GM06990 (cell line): Measurements from ENCODE around the gene ADARB2.

ENCODE experiments used
- DNase-seq: peaks from one replicate; pipeline ENCODE4 v3.0.0-alpha.2; 2011; ENCODE audit not compliant: insufficient read length; ENCODE audit errors: extremely low read depth
- H3K27me3 ChIP-seq: replicated peaks from 2 replicates; pipeline ENCODE4 v1.6.0; 2011; ENCODE audit warnings: low read length; ENCODE audit not compliant: control insufficient read depth, insufficient read depth
- H3K36me3 ChIP-seq: 2 replicates; pipeline ENCODE4 v1.5.1; 2011; ENCODE audit warnings: low read length; ENCODE audit not compliant: control insufficient read depth, insufficient read depth
- H3K4me3 ChIP-seq: replicated peaks from 2 replicates; pipeline ENCODE4 v1.5.1; 2011; ENCODE audit warnings: low read depth, mild to moderate bottlenecking, control low read depth, low read length
- CTCF ChIP-seq: IDR thresholded peaks from 2 replicates; pipeline ENCODE4 v1.5.1; 2011; ENCODE audit warnings: low read length, control low read depth, mild to moderate bottlenecking, inconsistent platforms; ENCODE audit not compliant: insufficient read depth, poor library complexity, severe bottlenecking

Gene ADARB2

GRCh38 chr10:1579671-1580070 lies 157.7 kb downstream of the ADARB2 start:
- no peak for DNase-seq
- Histone ChIP-seq H3K36me3 (no peaks in the 10 kb centered on the region), H3K4me3 (no peak overlapping the region), H3K27me3 (no peaks in the 10 kb centered on the region)
- no peak for TF ChIP-seq CTCF

GRCh38 chr10:1579141-1579491 lies 158.2 kb downstream of the ADARB2 start:
- Histone ChIP-seq H3K36me3 (no peaks in the 10 kb centered on the region), H3K4me3 (no peak overlapping the region), H3K27me3 (no peaks in the 10 kb centered on the region)
- DNase-seq, result no peak
- TF ChIP-seq CTCF, result no peak

- DNase-seq, result no peak
- TF ChIP-seq CTCF, result no peak
Measured at GRCh38 chr10:1578392-1579140, 158.8 kb downstream of the ADARB2 start.

GRCh38 chr10:1577945-1578344 lies 159.4 kb downstream of the ADARB2 start:
- Histone ChIP-seq H3K27me3 (no peaks in the 10 kb centered on the region), H3K36me3 (no peaks in the 10 kb centered on the region), H3K4me3 (no peak overlapping the region)
- no peak for DNase-seq
- no peak for TF ChIP-seq CTCF

More at GRCh38 chr10:1578392-1579140, 158.8 kb downstream of the ADARB2 start:
- Histone ChIP-seq H3K4me3 (no peak overlapping the region), H3K36me3 (no peaks in the 10 kb centered on the region), H3K27me3 (no peaks in the 10 kb centered on the region)

GRCh38 chr10:1577373-1577770 lies 160.0 kb downstream of the ADARB2 start:
- TF ChIP-seq CTCF, result no peak
- no peak for DNase-seq
- H3K4me3 ChIP-seq, result no peak overlapping the region
- no peaks in the 10 kb centered on the region for H3K27me3 ChIP-seq
- H3K36me3 ChIP-seq, result no peaks in the 10 kb centered on the region
